ENCODE data around the gene CACUL1. TPM values are rescaled to one million over a fixed set of nuclear protein-coding genes. Genes with fewer than 3 reads are reported as not detected.

Gene CACUL1
- total RNA-seq, 1 experiment from 2014 or later, result 38.5 TPM

- Histone ChIP-seq H2BK15ac (ENCODE audit: low read depth, low read length) (no peak overlapping the region), H3K79me2 (ENCODE audit: insufficient read depth, low read length) (no peaks in the 10 kb centered on the region), H3K4ac (ENCODE audit: low read depth, low read length) (no peak overlapping the region), H4K5ac (ENCODE audit: insufficient read length, low read depth, low read length) (no peak overlapping the region), H3K9me3 (ENCODE audit: control insufficient read depth, low read depth, low read length) (no peaks in the 10 kb centered on the region), H4K91ac (ENCODE audit: insufficient read length, low read depth, low read length) (no peak overlapping the region), H3K4me1 (ENCODE audit: insufficient read depth, low read length) (no peaks in the 10 kb centered on the region), H3K14ac (ENCODE audit: insufficient read depth, low read length) (no peak overlapping the region), H2AK5ac (ENCODE audit: insufficient read length, low read length) (no peak overlapping the region), H4K8ac (replicated peaks; ENCODE audit: insufficient read length, low read depth, low read length) (no peak overlapping the region), H3K23me2 (ENCODE audit: insufficient read length, low read depth, low read length, poor library complexity, severe bottlenecking) (no peaks in the 10 kb centered on the region), H3K18ac (ENCODE audit: insufficient read length, low read depth, low read length) (no peak overlapping the region), H2BK20ac (ENCODE audit: low read depth, low read length, poor library complexity, severe bottlenecking) (no peak overlapping the region), H3K4me2 (ENCODE audit: insufficient read depth, insufficient read length, low read length) (no peak overlapping the region), H2BK120ac (ENCODE audit: low read depth, low read length, poor library complexity, severe bottlenecking) (no peak overlapping the region), H3K9ac (ENCODE audit: extremely low read depth, insufficient read length, low read length) (no peak overlapping the region), H3K27me3 (ENCODE audit: insufficient read depth, low read length) (no peaks in the 10 kb centered on the region), H3K56ac (ENCODE audit: insufficient read length, low read depth, low read length) (no peak overlapping the region), H3K27ac (ENCODE audit: insufficient read length, low read depth, low read length) (no peak overlapping the region), H2AFZ (ENCODE audit: low read length) (no peak overlapping the region), H2BK5ac (ENCODE audit: insufficient read length, low read length) (no peak overlapping the region), H2BK12ac (ENCODE audit: insufficient read length, low read depth, low read length) (no peak overlapping the region), H3K79me1 (ENCODE audit: insufficient read depth, low read depth, low read length, poor library complexity, severe bottlenecking) (no peaks in the 10 kb centered on the region), H3K23ac (ENCODE audit: insufficient read length, low read depth, low read length) (no peak overlapping the region), H3T11ph (ENCODE audit: low read length) (no peak overlapping the region), H4K20me1 (ENCODE audit: control insufficient read depth, insufficient read depth, insufficient read length) (no peaks in the 10 kb centered on the region)
- Mint-ChIP-seq H3K9me3 (no peaks in the 10 kb centered on the region), H3K27ac (no peak overlapping the region), H3K4me3 (no peak overlapping the region), H3K4me1 (peaks cover 0 to 3% of the 10 kb centered on the region in 2 experiments; a peak in 2 of 4 replicates), H3K36me3 (ENCODE audit: insufficient read depth in 1 of 3, low read depth in 3 of 3) (peaks cover 7 to 30% (median 26%) of the 10 kb centered on the region in 3 experiments; a peak in 6 of 7 replicates), H3K27me3 (ENCODE audit: low read depth) (no peaks in the 10 kb centered on the region)
- DNase-seq, result no peak
- TF ChIP-seq, protein P1, sequence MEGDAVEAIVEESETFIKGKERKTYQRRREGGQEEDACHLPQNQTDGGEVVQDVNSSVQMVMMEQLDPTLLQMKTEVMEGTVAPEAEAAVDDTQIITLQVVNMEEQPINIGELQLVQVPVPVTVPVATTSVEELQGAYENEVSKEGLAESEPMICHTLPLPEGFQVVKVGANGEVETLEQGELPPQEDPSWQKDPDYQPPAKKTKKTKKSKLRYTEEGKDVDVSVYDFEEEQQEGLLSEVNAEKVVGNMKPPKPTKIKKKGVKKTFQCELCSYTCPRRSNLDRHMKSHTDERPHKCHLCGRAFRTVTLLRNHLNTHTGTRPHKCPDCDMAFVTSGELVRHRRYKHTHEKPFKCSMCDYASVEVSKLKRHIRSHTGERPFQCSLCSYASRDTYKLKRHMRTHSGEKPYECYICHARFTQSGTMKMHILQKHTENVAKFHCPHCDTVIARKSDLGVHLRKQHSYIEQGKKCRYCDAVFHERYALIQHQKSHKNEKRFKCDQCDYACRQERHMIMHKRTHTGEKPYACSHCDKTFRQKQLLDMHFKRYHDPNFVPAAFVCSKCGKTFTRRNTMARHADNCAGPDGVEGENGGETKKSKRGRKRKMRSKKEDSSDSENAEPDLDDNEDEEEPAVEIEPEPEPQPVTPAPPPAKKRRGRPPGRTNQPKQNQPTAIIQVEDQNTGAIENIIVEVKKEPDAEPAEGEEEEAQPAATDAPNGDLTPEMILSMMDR (conservative IDR thresholded peaks at IDR 0.05), result no peak
Measured at GRCh38 chr10:118694848-118695247, 59.9 kb downstream of the CACUL1 start.

All from H9 (cell line).